SK-N-SH (cell line): ENCODE results near the gene GUCY1A2. TPM values are rescaled to one million over a fixed set of nuclear protein-coding genes. Genes with fewer than 3 reads are reported as not detected.

Source experiments
- CTCF ChIA-PET: fragments of 300-600, 350-600 bp; formaldehyde crosslinking; extraction: SDS; loops from one replicate; lab custom pipeline; 2021; lab: Yijun Ruan, JAX
- POLR2A ChIA-PET: fragments of 350-600 bp; sonication (Branson Sonifier 250); formaldehyde crosslinking; extraction: SDS; loops from one replicate; lab custom pipeline; 2020; ENCODE audit warnings: antibody characterized with exemption, inconsistent platforms; lab: Yijun Ruan, JAX
- DNase-seq: peaks from one replicate; pipeline ENCODE4 v3.0.0; 2012
- H2AFZ ChIP-seq: fragments of 200-600 bp; sonication (generic); 2 replicates; pipeline ENCODE4 v1.8.1; 2016; ENCODE audit warnings: antibody characterized with exemption, mild to moderate bottlenecking, low read depth
- H3F3A ChIP-seq: fragments of 200-600 bp; sonication (generic); replicated peaks from 2 replicates; pipeline ENCODE3; 2016; ENCODE audit warnings: antibody characterized with exemption, mild to moderate bottlenecking; ENCODE audit not compliant: insufficient read depth
- H3K27ac ChIP-seq, 2 experiments: fragments of 200-500 bp in 1 of 2; fragments of 200-600 bp in 1 of 2; sonication (Bioruptor generic) in 1 of 2; sonication (generic), shearing (Covaris generic) in 1 of 2; 2 replicates each; pipeline versions ENCODE4 v1.5.1 to v1.6.1; 2014 to 2016; ENCODE audit warnings: low read depth in 2 of 2, inconsistent platforms in 1 of 2, low read length in 1 of 2, mild to moderate bottlenecking in 1 of 2, mixed read lengths in 1 of 2
- H3K27me3 ChIP-seq: fragments of 200-600 bp; sonication (generic), shearing (Covaris generic); 2 replicates; pipeline ENCODE4 v1.6.1; 2016; ENCODE audit warnings: mixed run types; ENCODE audit not compliant: insufficient read depth
- H3K36me3 ChIP-seq, 2 experiments: fragments of 200-500 bp in 1 of 2; fragments of 200-600 bp in 1 of 2; sonication (Bioruptor generic) in 1 of 2; sonication (generic) in 1 of 2; replicated peaks in 1 of 2; 2 replicates each; pipeline versions ENCODE3 to v1.5.1; 2014 to 2016; ENCODE audit warnings: low read length in 1 of 2, mild to moderate bottlenecking in 1 of 2; ENCODE audit not compliant: insufficient read depth in 2 of 2, control insufficient read depth in 1 of 2
- H3K4me1 ChIP-seq, 2 experiments: fragments of 200-500 bp in 1 of 2; fragments of 200-600 bp in 1 of 2; sonication (Bioruptor generic) in 1 of 2; sonication (generic), shearing (Covaris generic) in 1 of 2; 2 replicates each; pipeline versions ENCODE4 v1.5.1 to v1.6.1; 2014 to 2016; ENCODE audit warnings: low read depth in 1 of 2, low read length in 1 of 2, mixed run types in 1 of 2; ENCODE audit not compliant: insufficient read depth in 2 of 2, control insufficient read depth in 1 of 2
- H3K4me2 ChIP-seq: fragments of 200-600 bp; sonication (generic), shearing (Covaris generic); 2 replicates; pipeline ENCODE4 v1.6.1; 2017; ENCODE audit warnings: mixed run types
- H3K4me3 ChIP-seq, 2 experiments: fragments of 200-500 bp in 1 of 2; fragments of 200-600 bp in 1 of 2; sonication (Bioruptor generic) in 1 of 2; sonication (generic), shearing (Covaris generic) in 1 of 2; 2 replicates each; pipeline versions ENCODE4 v1.5.1 to v1.8.1; 2014 to 2016; ENCODE audit warnings: low read depth in 2 of 2, inconsistent platforms in 1 of 2, low read length in 1 of 2, mild to moderate bottlenecking in 1 of 2, mixed read lengths in 1 of 2, moderate library complexity in 1 of 2
- H3K79me2 ChIP-seq: fragments of 200-600 bp; sonication (generic); 2 replicates; pipeline ENCODE4 v1.8.1; 2017; ENCODE audit warnings: mild to moderate bottlenecking; ENCODE audit not compliant: insufficient read depth
- H3K9ac ChIP-seq: fragments of 200-600 bp; sonication (generic); 2 replicates; pipeline ENCODE4 v1.6.1; 2017; ENCODE audit warnings: mixed run types
- H3K9me2 ChIP-seq: fragments of 200-600 bp; sonication (generic); 2 replicates; pipeline ENCODE4 v1.6.1; 2017; ENCODE audit warnings: mixed run types
- H3K9me3 ChIP-seq: fragments of 200-600 bp; sonication (generic); 2 replicates; pipeline ENCODE4 v1.6.1; 2017; ENCODE audit warnings: mixed run types, mild to moderate bottlenecking, moderate library complexity
- H4K20me1 ChIP-seq: fragments of 200-600 bp; sonication (generic); 2 replicates; pipeline ENCODE4 v1.6.1; 2017; ENCODE audit warnings: mild to moderate bottlenecking, mixed run types; ENCODE audit not compliant: insufficient read depth
- EP300 ChIP-seq, 2 experiments: IDR thresholded peaks; 2 replicates each; pipeline versions ENCODE4 v1.4.0 to v1.6.1; 2012; ENCODE audit warnings: borderline replicate concordance in 1 of 2, low read depth in 1 of 2, low read length in 1 of 2
- EZH2phosphoT487 ChIP-seq: fragments of 200-600 bp; sonication (generic); IDR thresholded peaks from 2 replicates; pipeline ENCODE4 v1.6.1; 2017; ENCODE audit warnings: low read depth, mixed run types, mild to moderate bottlenecking, antibody characterized with exemption, moderate library complexity, borderline replicate concordance
- FOXJ3 ChIP-seq: sonication (generic); formaldehyde crosslinking; IDR thresholded peaks from 2 replicates; pipeline ENCODE4 v1.5.1; 2020; ENCODE audit warnings: mild to moderate bottlenecking, missing genetic modification reagents
- FOXM1 ChIP-seq: IDR thresholded peaks from 2 replicates; pipeline ENCODE4 v1.4.0; 2012; ENCODE audit warnings: low read depth, mild to moderate bottlenecking
- GATA2 ChIP-seq: sonication (generic); formaldehyde crosslinking; IDR thresholded peaks from 2 replicates; pipeline ENCODE4 v1.5.0; 2020; ENCODE audit warnings: mild to moderate bottlenecking, missing genetic modification reagents
- MEF2A ChIP-seq: IDR thresholded peaks from 2 replicates; pipeline ENCODE4 v1.4.0; 2012; ENCODE audit warnings: low read depth, borderline replicate concordance
- NRF1 ChIP-seq: IDR thresholded peaks from 2 replicates; pipeline ENCODE4 v1.6.1; 2012; ENCODE audit warnings: low read depth, mild to moderate bottlenecking, low read length
- POLR2AphosphoS5 ChIP-seq: IDR thresholded peaks from 2 replicates; pipeline ENCODE4 v1.6.1; 2012; ENCODE audit warnings: low read depth, low read length
- SMC3 ChIP-seq: IDR thresholded peaks from 2 replicates; pipeline ENCODE4 v1.6.1; 2012; ENCODE audit warnings: low read depth, low read length, improper control_type of control experiment
- TAF1 ChIP-seq: IDR thresholded peaks from 2 replicates; pipeline ENCODE4 v1.6.1; 2012; ENCODE audit warnings: low read depth, mild to moderate bottlenecking, low read length, moderate library complexity, borderline replicate concordance
- TCF12 ChIP-seq: IDR thresholded peaks from 2 replicates; pipeline ENCODE4 v1.4.0; 2012
- YY1 ChIP-seq: IDR thresholded peaks from 2 replicates; pipeline ENCODE4 v1.4.0; 2012; ENCODE audit warnings: low read depth, mild to moderate bottlenecking
- WGBS: methylation state at CpG from one replicate; pipeline ENCODE4 v1.1.6; 2017; ENCODE audit warnings: low lambda C conversion rate; 5-methylcytosine and 5-hydroxymethylcytosine counted together
- polyA plus RNA-seq, 3 experiments: library from polyadenylated mRNA; depleted of rRNA; stranded (reverse); fragments of >200 nt; gene quantifications; 2 replicates each; pipeline ENCODE4 v1.2.3, GENCODE V29; 2012
- TF ChIP-seq, protein P1 (sequence below): IDR thresholded peaks from 2 replicates; pipeline ENCODE4 v1.4.0; 2012; ENCODE audit warnings: low read depth
- TF ChIP-seq, protein P2 (sequence below): IDR thresholded peaks from 2 replicates; pipeline ENCODE4; 2012
- TF ChIP-seq, protein P3 (sequence below): IDR thresholded peaks from 2 replicates; pipeline ENCODE4 v1.4.0; 2012; ENCODE audit warnings: low read depth, borderline replicate concordance
- TF ChIP-seq, protein P4 (sequence below): fragments of 200-600 bp; sonication (generic); IDR thresholded peaks from 2 replicates; pipeline ENCODE4 v1.6.1; 2017; ENCODE audit warnings: antibody characterized with exemption, mild to moderate bottlenecking, moderate library complexity
- TF ChIP-seq, protein P5 (sequence below): IDR thresholded peaks from 2 replicates; pipeline ENCODE4 v1.6.1; 2012; ENCODE audit warnings: mild to moderate bottlenecking, low read depth, low read length, moderate library complexity
- TF ChIP-seq, protein P6 (sequence below): fragments of 150-350 bp; IDR thresholded peaks from 2 replicates; pipeline ENCODE4 v1.6.1; 2017; ENCODE audit warnings: antibody characterized with exemption, low read length, low read depth, borderline replicate concordance
- TF ChIP-seq, protein P7 (sequence below): fragments of 150-350 bp; IDR thresholded peaks from 2 replicates; pipeline ENCODE4 v1.6.1; 2016; ENCODE audit warnings: mild to moderate bottlenecking, low read depth, low read length
- TF ChIP-seq, protein P8 (sequence below): IDR thresholded peaks from 2 replicates; pipeline ENCODE4 v1.4.0; 2012; ENCODE audit warnings: low read depth, borderline replicate concordance

Gene GUCY1A2
- polyA plus RNA-seq, 1 of the 3 experiments (the other 2 are of a cell fraction), result 0.26 TPM

DNA sequence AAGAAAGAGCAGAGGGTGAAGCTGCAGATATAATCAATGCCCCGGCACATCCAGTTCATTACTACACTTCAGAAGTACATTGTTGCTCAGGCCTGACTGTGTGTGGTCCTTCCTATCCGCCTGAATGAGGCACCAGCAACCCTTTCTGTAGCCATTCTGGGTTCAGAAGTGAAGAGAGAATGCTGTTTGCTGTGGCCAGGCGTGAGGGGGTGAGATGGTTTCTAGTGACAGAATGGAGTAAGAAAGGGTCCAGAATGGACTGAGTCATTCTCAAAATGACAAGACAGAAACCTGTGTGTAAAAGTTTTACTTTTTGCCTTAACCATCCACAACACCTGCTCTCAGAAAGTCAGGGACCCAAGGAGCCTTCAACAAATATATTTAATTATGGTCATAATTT lies 334.8 kb downstream of the GUCY1A2 start:
- CTCF ChIA-PET, result no interaction called here
- no peaks in the 10 kb centered on the region for H3K9me3 ChIP-seq
- H3K9ac ChIP-seq, result no peak overlapping the region
- no peak overlapping the region for H3K27ac ChIP-seq
- DNase-seq, result no peak
- no peak for TF ChIP-seq POLR2AphosphoS5
- no peak for TF ChIP-seq SMC3
- no peak for TF ChIP-seq MEF2A
- TF ChIP-seq, protein P1, sequence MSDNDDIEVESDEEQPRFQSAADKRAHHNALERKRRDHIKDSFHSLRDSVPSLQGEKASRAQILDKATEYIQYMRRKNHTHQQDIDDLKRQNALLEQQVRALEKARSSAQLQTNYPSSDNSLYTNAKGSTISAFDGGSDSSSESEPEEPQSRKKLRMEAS, result no peak
- TF ChIP-seq NRF1, result no peak
- TF ChIP-seq, protein P2, sequence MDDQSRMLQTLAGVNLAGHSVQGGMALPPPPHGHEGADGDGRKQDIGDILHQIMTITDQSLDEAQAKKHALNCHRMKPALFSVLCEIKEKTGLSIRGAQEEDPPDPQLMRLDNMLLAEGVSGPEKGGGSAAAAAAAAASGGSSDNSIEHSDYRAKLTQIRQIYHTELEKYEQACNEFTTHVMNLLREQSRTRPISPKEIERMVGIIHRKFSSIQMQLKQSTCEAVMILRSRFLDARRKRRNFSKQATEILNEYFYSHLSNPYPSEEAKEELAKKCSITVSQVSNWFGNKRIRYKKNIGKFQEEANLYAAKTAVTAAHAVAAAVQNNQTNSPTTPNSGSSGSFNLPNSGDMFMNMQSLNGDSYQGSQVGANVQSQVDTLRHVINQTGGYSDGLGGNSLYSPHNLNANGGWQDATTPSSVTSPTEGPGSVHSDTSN, result no peak
- no peak for TF ChIP-seq YY1
- TF ChIP-seq, protein P3, sequence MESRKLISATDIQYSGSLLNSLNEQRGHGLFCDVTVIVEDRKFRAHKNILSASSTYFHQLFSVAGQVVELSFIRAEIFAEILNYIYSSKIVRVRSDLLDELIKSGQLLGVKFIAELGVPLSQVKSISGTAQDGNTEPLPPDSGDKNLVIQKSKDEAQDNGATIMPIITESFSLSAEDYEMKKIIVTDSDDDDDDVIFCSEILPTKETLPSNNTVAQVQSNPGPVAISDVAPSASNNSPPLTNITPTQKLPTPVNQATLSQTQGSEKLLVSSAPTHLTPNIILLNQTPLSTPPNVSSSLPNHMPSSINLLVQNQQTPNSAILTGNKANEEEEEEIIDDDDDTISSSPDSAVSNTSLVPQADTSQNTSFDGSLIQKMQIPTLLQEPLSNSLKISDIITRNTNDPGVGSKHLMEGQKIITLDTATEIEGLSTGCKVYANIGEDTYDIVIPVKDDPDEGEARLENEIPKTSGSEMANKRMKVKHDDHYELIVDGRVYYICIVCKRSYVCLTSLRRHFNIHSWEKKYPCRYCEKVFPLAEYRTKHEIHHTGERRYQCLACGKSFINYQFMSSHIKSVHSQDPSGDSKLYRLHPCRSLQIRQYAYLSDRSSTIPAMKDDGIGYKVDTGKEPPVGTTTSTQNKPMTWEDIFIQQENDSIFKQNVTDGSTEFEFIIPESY, result no peak
- TF ChIP-seq, protein P4, sequence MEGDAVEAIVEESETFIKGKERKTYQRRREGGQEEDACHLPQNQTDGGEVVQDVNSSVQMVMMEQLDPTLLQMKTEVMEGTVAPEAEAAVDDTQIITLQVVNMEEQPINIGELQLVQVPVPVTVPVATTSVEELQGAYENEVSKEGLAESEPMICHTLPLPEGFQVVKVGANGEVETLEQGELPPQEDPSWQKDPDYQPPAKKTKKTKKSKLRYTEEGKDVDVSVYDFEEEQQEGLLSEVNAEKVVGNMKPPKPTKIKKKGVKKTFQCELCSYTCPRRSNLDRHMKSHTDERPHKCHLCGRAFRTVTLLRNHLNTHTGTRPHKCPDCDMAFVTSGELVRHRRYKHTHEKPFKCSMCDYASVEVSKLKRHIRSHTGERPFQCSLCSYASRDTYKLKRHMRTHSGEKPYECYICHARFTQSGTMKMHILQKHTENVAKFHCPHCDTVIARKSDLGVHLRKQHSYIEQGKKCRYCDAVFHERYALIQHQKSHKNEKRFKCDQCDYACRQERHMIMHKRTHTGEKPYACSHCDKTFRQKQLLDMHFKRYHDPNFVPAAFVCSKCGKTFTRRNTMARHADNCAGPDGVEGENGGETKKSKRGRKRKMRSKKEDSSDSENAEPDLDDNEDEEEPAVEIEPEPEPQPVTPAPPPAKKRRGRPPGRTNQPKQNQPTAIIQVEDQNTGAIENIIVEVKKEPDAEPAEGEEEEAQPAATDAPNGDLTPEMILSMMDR, result no peak
- TF ChIP-seq FOXJ3 (CRISPR knock-in tag), result no peak
- TF ChIP-seq GATA2, result no peak
- TF ChIP-seq TAF1, result no peak
- TF ChIP-seq FOXM1, result no peak
- TF ChIP-seq, protein P5, sequence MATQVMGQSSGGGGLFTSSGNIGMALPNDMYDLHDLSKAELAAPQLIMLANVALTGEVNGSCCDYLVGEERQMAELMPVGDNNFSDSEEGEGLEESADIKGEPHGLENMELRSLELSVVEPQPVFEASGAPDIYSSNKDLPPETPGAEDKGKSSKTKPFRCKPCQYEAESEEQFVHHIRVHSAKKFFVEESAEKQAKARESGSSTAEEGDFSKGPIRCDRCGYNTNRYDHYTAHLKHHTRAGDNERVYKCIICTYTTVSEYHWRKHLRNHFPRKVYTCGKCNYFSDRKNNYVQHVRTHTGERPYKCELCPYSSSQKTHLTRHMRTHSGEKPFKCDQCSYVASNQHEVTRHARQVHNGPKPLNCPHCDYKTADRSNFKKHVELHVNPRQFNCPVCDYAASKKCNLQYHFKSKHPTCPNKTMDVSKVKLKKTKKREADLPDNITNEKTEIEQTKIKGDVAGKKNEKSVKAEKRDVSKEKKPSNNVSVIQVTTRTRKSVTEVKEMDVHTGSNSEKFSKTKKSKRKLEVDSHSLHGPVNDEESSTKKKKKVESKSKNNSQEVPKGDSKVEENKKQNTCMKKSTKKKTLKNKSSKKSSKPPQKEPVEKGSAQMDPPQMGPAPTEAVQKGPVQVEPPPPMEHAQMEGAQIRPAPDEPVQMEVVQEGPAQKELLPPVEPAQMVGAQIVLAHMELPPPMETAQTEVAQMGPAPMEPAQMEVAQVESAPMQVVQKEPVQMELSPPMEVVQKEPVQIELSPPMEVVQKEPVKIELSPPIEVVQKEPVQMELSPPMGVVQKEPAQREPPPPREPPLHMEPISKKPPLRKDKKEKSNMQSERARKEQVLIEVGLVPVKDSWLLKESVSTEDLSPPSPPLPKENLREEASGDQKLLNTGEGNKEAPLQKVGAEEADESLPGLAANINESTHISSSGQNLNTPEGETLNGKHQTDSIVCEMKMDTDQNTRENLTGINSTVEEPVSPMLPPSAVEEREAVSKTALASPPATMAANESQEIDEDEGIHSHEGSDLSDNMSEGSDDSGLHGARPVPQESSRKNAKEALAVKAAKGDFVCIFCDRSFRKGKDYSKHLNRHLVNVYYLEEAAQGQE, result no peak
- TF ChIP-seq EZH2phosphoT487, result no peak
- TF ChIP-seq, protein P6, sequence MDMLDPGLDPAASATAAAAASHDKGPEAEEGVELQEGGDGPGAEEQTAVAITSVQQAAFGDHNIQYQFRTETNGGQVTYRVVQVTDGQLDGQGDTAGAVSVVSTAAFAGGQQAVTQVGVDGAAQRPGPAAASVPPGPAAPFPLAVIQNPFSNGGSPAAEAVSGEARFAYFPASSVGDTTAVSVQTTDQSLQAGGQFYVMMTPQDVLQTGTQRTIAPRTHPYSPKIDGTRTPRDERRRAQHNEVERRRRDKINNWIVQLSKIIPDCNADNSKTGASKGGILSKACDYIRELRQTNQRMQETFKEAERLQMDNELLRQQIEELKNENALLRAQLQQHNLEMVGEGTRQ, result no peak
- TF ChIP-seq EP300 (IDR thresholded peaks at IDR 0.05; ENCODE audit: borderline replicate concordance in 1 of 2, low read depth in 1 of 2, low read length in 1 of 2), result no peak
- TF ChIP-seq, protein P7, sequence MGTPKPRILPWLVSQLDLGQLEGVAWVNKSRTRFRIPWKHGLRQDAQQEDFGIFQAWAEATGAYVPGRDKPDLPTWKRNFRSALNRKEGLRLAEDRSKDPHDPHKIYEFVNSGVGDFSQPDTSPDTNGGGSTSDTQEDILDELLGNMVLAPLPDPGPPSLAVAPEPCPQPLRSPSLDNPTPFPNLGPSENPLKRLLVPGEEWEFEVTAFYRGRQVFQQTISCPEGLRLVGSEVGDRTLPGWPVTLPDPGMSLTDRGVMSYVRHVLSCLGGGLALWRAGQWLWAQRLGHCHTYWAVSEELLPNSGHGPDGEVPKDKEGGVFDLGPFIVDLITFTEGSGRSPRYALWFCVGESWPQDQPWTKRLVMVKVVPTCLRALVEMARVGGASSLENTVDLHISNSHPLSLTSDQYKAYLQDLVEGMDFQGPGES, result no peak
- TF ChIP-seq, protein P8, sequence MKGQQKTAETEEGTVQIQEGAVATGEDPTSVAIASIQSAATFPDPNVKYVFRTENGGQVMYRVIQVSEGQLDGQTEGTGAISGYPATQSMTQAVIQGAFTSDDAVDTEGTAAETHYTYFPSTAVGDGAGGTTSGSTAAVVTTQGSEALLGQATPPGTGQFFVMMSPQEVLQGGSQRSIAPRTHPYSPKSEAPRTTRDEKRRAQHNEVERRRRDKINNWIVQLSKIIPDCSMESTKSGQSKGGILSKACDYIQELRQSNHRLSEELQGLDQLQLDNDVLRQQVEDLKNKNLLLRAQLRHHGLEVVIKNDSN, result no peak
- no peak for TF ChIP-seq TCF12
- WGBS, result 65% methylated on average over 3 of the region's 3 CpGs
- no peaks in the 10 kb centered on the region for H4K20me1 ChIP-seq
- H3K27me3 ChIP-seq, result no peaks in the 10 kb centered on the region
- no peak overlapping the region for H3K4me2 ChIP-seq
- POLR2A ChIA-PET, result no interaction called here
- H2AFZ ChIP-seq, result no peak overlapping the region
- no peaks in the 10 kb centered on the region for H3K79me2 ChIP-seq
- no peaks in the 10 kb centered on the region for H3K36me3 ChIP-seq
- H3K4me3 ChIP-seq, result no peak overlapping the region
- H3K9me2 ChIP-seq, result no peaks in the 10 kb centered on the region
- peaks cover 4% of the 10 kb centered on the region for H3F3A ChIP-seq
- no peaks in the 10 kb centered on the region; a peak in 1 of 4 replicates for H3K4me1 ChIP-seq
